ENCODE data around the gene GSTCD.

Gene GSTCD

DNA sequence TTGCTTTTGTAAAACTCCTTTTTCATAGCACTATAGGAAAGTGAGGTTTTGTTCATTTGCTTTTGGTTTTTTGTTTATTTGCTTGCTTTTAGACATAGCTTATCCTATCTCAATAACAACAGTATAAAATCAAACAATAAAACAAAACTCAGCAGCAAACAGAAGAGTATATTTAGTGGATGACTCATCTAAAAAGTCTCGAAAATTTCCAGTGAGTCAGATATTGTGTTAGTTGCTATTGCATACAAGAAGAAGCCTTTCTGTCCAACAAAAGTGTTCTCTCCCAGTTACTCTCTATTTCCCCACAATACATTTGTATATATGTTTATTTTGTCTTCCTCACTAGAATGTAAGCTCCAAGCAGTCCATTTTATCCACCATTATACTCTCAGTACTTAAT lies 150.6 kb downstream of the GSTCD start:
- no peaks in the 10 kb centered on the region for H3K9me3 ChIP-seq
- H3K4me1 ChIP-seq, result no peaks in the 10 kb centered on the region
- no peaks in the 10 kb centered on the region for H3K27me3 ChIP-seq
- H3K36me3 ChIP-seq, result no peaks in the 10 kb centered on the region
- no peak for DNase-seq
- TF ChIP-seq, protein P1, sequence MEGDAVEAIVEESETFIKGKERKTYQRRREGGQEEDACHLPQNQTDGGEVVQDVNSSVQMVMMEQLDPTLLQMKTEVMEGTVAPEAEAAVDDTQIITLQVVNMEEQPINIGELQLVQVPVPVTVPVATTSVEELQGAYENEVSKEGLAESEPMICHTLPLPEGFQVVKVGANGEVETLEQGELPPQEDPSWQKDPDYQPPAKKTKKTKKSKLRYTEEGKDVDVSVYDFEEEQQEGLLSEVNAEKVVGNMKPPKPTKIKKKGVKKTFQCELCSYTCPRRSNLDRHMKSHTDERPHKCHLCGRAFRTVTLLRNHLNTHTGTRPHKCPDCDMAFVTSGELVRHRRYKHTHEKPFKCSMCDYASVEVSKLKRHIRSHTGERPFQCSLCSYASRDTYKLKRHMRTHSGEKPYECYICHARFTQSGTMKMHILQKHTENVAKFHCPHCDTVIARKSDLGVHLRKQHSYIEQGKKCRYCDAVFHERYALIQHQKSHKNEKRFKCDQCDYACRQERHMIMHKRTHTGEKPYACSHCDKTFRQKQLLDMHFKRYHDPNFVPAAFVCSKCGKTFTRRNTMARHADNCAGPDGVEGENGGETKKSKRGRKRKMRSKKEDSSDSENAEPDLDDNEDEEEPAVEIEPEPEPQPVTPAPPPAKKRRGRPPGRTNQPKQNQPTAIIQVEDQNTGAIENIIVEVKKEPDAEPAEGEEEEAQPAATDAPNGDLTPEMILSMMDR (IDR thresholded peaks at IDR 0.05; ENCODE audit: low read depth, low read length), result no peak
- H3K4me3 ChIP-seq (ENCODE audit: low read depth, low read length), result no peak overlapping the region

DNA sequence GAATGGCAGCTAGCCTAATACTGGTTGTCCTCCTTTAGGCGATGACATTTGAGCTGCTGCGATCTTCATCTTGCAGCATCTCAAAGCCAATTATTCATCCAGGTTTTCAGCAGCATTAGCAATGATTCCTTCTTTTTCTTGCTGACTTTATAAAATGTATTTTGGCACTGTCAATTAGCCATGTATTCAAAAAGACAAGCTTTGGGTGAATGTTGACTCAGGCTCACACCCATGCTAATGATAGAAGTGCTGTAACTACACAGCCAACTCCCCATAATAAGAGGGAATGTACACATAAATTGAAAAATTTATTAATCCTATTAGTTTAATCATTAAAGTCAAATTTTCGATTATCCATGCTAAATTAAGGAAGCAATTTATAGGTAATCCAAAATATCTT lies 162.4 kb downstream of the GSTCD start:
- TF ChIP-seq, protein P1 (IDR thresholded peaks at IDR 0.05; ENCODE audit: low read depth, low read length), result no peak
- Histone ChIP-seq H3K4me3 (ENCODE audit: low read depth, low read length) (no peak overlapping the region), H3K27me3 (no peaks in the 10 kb centered on the region), H3K36me3 (no peaks in the 10 kb centered on the region), H3K4me1 (no peaks in the 10 kb centered on the region), H3K9me3 (no peaks in the 10 kb centered on the region)
- DNase-seq, result no peak

DNA sequence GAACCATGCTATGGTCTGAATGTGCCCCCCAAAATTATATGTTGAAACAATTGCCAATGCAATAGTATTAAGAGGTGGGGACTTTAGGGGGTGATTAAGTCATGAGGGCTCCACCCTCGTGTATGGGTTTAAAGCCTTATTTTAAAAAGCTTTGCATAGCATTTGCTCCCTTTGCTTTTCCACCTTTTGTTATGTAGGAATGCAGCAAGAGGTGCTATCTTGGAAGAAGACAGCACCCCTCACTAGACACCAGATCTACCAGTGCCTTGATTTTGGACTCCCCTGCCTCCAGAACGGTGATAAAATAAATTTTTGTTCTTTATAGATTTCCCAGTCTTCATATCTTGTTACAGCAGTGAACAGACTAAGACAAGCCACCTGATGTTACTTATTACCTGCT lies 163.4 kb downstream of the GSTCD start:
- DNase-seq, result no peak
- no peaks in the 10 kb centered on the region for H3K27me3 ChIP-seq
- TF ChIP-seq, protein P1 (IDR thresholded peaks at IDR 0.05; ENCODE audit: low read depth, low read length), result no peak

DNA sequence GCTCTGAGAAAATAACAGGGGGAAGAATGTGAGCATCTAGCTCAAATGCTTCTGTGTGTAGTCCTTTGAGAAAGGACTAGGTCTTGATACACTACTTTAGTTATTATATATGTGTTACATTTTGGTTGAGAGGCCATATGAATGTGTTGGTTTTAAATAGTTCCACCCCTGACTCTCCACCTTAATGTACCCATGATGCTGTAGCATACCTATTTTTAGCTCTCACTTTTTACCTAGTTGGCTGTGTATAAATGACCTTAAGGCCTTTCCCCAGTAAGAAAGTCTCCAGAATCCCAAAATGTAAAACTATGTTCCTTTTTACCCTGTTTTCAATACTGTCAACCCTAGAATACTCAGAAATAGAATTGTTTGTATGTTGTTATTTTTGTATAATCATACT lies 166.6 kb downstream of the GSTCD start:
- Histone ChIP-seq H3K9me3 (no peaks in the 10 kb centered on the region), H3K4me1 (no peaks in the 10 kb centered on the region), H3K36me3 (no peaks in the 10 kb centered on the region), H3K4me3 (ENCODE audit: low read depth, low read length) (no peak overlapping the region), H3K27me3 (no peaks in the 10 kb centered on the region)
- TF ChIP-seq, protein P1 (IDR thresholded peaks at IDR 0.05; ENCODE audit: low read depth, low read length), result no peak
- no peak for DNase-seq

More for the DNA sequence above, 163.4 kb downstream of the GSTCD start:
- H3K4me3 ChIP-seq (ENCODE audit: low read depth, low read length), result no peak overlapping the region
- no peaks in the 10 kb centered on the region for H3K36me3 ChIP-seq
- no peaks in the 10 kb centered on the region for H3K4me1 ChIP-seq
- no peaks in the 10 kb centered on the region for H3K9me3 ChIP-seq

GRCh38 chr4:105878668-105879067 lies 170.1 kb downstream of the GSTCD start:
- H3K27me3 ChIP-seq, result no peaks in the 10 kb centered on the region
- H3K36me3 ChIP-seq, result no peaks in the 10 kb centered on the region
- H3K4me1 ChIP-seq, result no peaks in the 10 kb centered on the region
- TF ChIP-seq, protein P1 (IDR thresholded peaks at IDR 0.05; ENCODE audit: low read depth, low read length), result no peak
- H3K4me3 ChIP-seq (ENCODE audit: low read depth, low read length), result no peak overlapping the region
- H3K9me3 ChIP-seq, result no peaks in the 10 kb centered on the region
- no peak for DNase-seq

DNA sequence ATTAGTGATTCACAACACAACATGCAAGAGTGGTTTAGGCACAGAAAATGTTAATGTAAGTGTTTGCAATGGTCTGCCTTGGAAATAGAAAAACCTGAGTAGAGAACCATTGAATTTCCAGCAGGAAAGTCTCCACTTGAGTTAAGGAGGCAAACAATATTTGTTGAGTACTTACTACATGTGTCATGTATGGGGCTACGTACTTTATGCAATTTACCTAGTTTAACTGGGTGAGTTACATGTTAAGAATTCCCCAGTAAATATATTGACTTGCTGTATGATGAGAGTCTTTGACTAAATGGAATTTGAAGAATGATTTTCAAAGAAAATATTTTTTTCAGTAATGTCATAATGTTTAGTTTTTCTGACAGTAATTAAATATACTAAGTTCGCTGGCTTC lies 178.9 kb downstream of the GSTCD start:
- H3K36me3 ChIP-seq, result no peaks in the 10 kb centered on the region
- H3K4me1 ChIP-seq, result no peaks in the 10 kb centered on the region
- no peak overlapping the region for H3K4me3 ChIP-seq (ENCODE audit: low read depth, low read length)
- TF ChIP-seq, protein P1 (IDR thresholded peaks at IDR 0.05; ENCODE audit: low read depth, low read length), result no peak
- no peak for DNase-seq
- peaks cover 11% of the 10 kb centered on the region for H3K27me3 ChIP-seq
- H3K9me3 ChIP-seq, result no peaks in the 10 kb centered on the region
